ENCODE results near the gene LARP7.

LARP7 gene

GRCh38 chr4:112645541-112646329, 8.8 kb downstream of the LARP7 start:
- no peak for DNase-seq (ENCODE audit: low read depth)
- H3K4me3 ChIP-seq (ENCODE audit: low read depth, low read length): no peak overlapping the region
- no peak for TF ChIP-seq CTCF (IDR thresholded peaks at IDR 0.05; ENCODE audit: low read depth, low read length, missing control alignments)

- no peak overlapping the region for H3K4me3 ChIP-seq (ENCODE audit: low read depth, low read length)
- DNase-seq (ENCODE audit: low read depth): no peak
- no peak for TF ChIP-seq CTCF (IDR thresholded peaks at IDR 0.05; ENCODE audit: low read depth, low read length, missing control alignments)
These were observed 9.9 kb downstream of the LARP7 start for GRCh38 chr4:112646632-112647537.

- H3K4me3 ChIP-seq (ENCODE audit: low read depth, low read length): no peak overlapping the region
- no peak for DNase-seq (ENCODE audit: low read depth)
- TF ChIP-seq CTCF (IDR thresholded peaks at IDR 0.05; ENCODE audit: low read depth, low read length, missing control alignments): no peak
These were observed 10.8 kb downstream of the LARP7 start for GRCh38 chr4:112647785-112648184.

GRCh38 chr4:112648263-112649054, 11.5 kb downstream of the LARP7 start:
- DNase-seq (ENCODE audit: low read depth): no peak
- TF ChIP-seq CTCF (IDR thresholded peaks at IDR 0.05; ENCODE audit: low read depth, low read length, missing control alignments): no peak
- H3K4me3 ChIP-seq (ENCODE audit: low read depth, low read length): no peak overlapping the region

- no peak for DNase-seq (ENCODE audit: low read depth)
- no peak overlapping the region for H3K4me3 ChIP-seq (ENCODE audit: low read depth, low read length)
- no peak for TF ChIP-seq CTCF (IDR thresholded peaks at IDR 0.05; ENCODE audit: low read depth, low read length, missing control alignments)
These were observed 12.1 kb downstream of the LARP7 start for GRCh38 chr4:112649055-112649408.

- DNase-seq (ENCODE audit: low read depth): no peak
- TF ChIP-seq CTCF (IDR thresholded peaks at IDR 0.05; ENCODE audit: low read depth, low read length, missing control alignments): no peak
- no peak overlapping the region for H3K4me3 ChIP-seq (ENCODE audit: low read depth, low read length)
These were observed 13.4 kb downstream of the LARP7 start for GRCh38 chr4:112650332-112650731.

Measured in GM12864 (cell line).